Measurements from ENCODE around the gene ARHGAP24.

Gene ARHGAP24

DNA sequence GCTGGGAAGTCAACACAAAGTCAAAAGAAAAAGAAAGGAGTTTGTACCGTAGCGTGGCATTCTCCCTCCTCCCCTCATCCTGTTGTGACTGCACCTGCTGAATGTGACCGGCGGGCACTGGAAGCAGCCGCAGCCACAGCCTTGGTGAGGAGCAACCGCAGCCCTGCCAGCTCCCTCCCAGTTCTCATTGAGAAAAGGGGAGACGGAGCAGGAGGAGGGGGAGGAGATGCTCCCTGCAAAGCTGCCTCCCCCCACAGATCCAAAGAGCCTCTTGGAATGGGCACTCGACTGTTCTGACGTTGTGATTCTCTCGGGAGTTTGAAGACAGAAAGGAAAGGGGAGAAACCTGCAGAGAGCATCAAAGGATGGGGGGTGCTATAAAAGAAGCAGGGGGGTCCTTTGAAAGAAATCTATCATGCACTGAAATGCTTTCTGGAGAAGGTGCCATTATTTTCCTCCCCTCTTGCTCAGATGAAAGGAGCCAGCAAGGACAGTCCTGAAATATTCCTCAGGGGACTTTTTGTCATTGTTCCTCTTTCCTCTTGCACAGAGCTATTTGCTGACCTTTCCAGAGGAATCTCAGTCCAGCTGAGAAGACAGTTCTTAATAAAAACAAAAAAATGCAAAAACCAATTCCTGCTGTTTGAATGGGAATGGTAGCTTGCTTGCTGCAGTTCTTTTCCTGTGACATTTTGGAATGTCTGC, 455.2 kb downstream of the ARHGAP24 start:
- Mint-ChIP-seq H3K36me3 (ENCODE audit: low read depth) (peaks cover 9% of the 10 kb centered on the region), H3K4me1 (peaks cover 58% of the 10 kb centered on the region), H3K9me3 (no peaks in the 10 kb centered on the region), H3K27me3 (ENCODE audit: low read depth) (no peaks in the 10 kb centered on the region), H3K4me3 (peak overlapping the region; percentile 69 to 86 (median 80)), H3K27ac (peak overlapping the region; percentile 92)
- TF ChIP-seq, protein P1, sequence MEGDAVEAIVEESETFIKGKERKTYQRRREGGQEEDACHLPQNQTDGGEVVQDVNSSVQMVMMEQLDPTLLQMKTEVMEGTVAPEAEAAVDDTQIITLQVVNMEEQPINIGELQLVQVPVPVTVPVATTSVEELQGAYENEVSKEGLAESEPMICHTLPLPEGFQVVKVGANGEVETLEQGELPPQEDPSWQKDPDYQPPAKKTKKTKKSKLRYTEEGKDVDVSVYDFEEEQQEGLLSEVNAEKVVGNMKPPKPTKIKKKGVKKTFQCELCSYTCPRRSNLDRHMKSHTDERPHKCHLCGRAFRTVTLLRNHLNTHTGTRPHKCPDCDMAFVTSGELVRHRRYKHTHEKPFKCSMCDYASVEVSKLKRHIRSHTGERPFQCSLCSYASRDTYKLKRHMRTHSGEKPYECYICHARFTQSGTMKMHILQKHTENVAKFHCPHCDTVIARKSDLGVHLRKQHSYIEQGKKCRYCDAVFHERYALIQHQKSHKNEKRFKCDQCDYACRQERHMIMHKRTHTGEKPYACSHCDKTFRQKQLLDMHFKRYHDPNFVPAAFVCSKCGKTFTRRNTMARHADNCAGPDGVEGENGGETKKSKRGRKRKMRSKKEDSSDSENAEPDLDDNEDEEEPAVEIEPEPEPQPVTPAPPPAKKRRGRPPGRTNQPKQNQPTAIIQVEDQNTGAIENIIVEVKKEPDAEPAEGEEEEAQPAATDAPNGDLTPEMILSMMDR (IDR thresholded peaks at IDR 0.05; ENCODE audit: unreplicated experiment in 3 of 3): no peak

DNA sequence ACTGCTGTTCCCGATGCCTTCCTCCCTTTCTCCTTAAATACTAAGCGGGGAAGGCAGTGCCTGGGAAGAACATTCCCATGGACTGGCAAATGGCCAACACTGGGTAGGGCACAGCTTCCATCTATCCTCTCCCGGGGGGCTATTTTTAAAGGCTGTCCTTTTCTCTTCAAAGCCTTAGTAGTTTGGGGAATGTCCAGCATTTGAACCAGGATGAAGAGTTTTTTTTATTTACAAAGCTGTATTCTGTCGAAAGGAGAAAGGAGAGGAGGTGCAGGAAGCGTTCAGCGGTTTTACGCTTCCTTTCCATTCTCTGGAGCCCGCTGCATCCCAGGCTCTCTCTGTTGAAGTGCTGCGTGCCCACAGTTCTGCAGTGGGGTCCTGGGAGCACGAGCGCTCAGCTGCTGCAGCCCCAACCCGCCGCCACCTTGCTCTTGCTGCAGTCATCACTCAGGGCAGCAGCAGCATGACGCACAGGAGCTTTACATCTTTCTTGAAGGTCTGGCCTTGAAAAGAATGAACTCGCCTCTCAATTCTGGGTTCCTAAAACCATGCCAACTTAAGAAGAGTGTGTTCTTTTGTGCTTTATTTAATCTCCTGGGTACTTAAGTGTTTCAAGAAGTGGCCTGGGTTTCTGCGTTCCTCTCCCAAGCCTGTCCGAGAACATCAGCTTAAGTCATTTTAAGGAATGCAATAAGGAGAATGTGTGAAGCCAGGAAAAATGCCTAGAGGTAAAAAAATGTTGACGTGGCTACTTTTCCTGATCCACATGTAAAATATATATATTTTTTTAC, 457.7 kb downstream of the ARHGAP24 start:
- H3K36me3 Mint-ChIP-seq (ENCODE audit: low read depth): peaks cover 8% of the 10 kb centered on the region
- TF ChIP-seq, protein P1 (IDR thresholded peaks at IDR 0.05; ENCODE audit: unreplicated experiment in 3 of 3): no peak

DNA sequence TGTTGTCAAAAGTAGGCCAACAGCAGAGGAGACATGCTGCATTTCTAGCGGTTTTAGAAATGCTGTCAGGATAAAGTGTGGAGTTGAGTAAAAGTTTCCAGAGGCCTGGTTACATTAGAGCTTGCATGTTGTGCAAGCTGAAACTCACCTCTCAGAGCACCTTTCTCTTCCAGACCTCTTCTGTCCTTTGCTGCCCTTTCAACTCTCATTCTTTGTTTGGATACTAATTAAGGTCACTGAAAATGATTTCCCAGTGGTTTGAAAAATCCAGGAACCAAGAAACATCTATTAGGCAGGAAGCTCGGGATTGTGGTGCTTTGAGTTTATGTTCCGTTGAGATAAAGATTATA, 458.3 kb downstream of the ARHGAP24 start:
- TF ChIP-seq, protein P1 (IDR thresholded peaks at IDR 0.05; ENCODE audit: unreplicated experiment in 3 of 3): no peak
- peak overlapping the region; percentile 89 to 92 (median 92) for H3K27ac Mint-ChIP-seq
- H3K4me3 Mint-ChIP-seq: peak overlapping the region in 2 of 3 experiments; percentile 40 to 48
- H3K27me3 Mint-ChIP-seq (ENCODE audit: low read depth): no peaks in the 10 kb centered on the region
- peaks cover 5% of the 10 kb centered on the region for H3K36me3 Mint-ChIP-seq (ENCODE audit: low read depth)
- H3K4me1 Mint-ChIP-seq: peaks cover 65% of the 10 kb centered on the region
- H3K9me3 Mint-ChIP-seq: no peaks in the 10 kb centered on the region

More for the DNA sequence above, 457.7 kb downstream of the ARHGAP24 start:
- Mint-ChIP-seq H3K27ac (peak overlapping the region; percentile 91 to 92 (median 92)), H3K4me1 (peaks cover 63% of the 10 kb centered on the region), H3K4me3 (peak overlapping the region; percentile 69 to 74 (median 73)), H3K27me3 (ENCODE audit: low read depth) (no peaks in the 10 kb centered on the region), H3K9me3 (no peaks in the 10 kb centered on the region)

DNA sequence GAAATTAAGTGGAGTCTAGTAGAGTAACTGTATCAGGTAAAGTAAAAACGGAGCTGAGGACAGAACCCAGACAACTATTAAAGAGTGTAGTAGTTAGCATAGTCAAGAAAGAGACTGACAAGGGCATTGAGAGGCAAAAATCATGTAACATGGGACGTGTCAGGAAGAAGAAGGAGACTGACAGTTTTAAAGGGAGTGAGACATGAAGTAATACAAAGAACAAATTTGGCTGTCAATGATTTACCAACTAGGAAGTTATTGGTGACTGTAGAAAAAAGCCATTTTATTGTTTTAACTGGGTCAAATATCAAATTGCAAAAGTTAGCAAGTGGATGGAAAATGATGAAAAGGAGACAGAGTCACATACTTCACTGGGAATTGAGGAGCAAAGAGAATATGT, 462.6 kb downstream of the ARHGAP24 start:
- peaks cover 37% of the 10 kb centered on the region for H3K4me1 Mint-ChIP-seq
- peak overlapping the region; percentile 46 to 81 (median 80) for H3K27ac Mint-ChIP-seq
- no peak overlapping the region for H3K4me3 Mint-ChIP-seq
- peaks cover 10% of the 10 kb centered on the region for H3K36me3 Mint-ChIP-seq (ENCODE audit: low read depth)
- no peaks in the 10 kb centered on the region for H3K27me3 Mint-ChIP-seq (ENCODE audit: low read depth)
- H3K9me3 Mint-ChIP-seq: no peaks in the 10 kb centered on the region
- TF ChIP-seq, protein P1 (IDR thresholded peaks at IDR 0.05; ENCODE audit: unreplicated experiment in 3 of 3): no peak

DNA sequence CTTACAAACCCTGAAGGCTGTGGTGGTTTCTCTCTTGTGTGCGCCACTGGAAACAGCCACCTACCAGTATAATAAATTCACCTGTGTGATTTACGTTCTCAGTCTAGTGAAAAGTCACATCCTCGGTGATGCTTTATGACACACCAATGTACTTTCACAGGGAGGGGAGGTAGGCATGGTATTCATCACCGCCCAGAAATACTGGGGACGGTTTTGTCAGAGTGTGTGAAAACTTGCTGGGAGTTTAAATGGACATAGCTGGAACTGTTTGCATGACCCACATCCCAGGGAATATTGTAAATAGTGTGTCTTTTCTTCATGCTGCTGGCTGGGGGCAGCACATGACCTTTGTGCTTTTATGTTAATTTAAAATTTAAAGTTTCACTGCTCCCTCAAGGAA, 463.1 kb downstream of the ARHGAP24 start:
- TF ChIP-seq, protein P1 (IDR thresholded peaks at IDR 0.05; ENCODE audit: unreplicated experiment in 3 of 3): no peak
- peaks cover 31% of the 10 kb centered on the region for H3K4me1 Mint-ChIP-seq
- no peak overlapping the region for H3K4me3 Mint-ChIP-seq
- no peaks in the 10 kb centered on the region for H3K9me3 Mint-ChIP-seq
- peaks cover 10% of the 10 kb centered on the region for H3K36me3 Mint-ChIP-seq (ENCODE audit: low read depth)
- H3K27me3 Mint-ChIP-seq (ENCODE audit: low read depth): no peaks in the 10 kb centered on the region
- H3K27ac Mint-ChIP-seq: peak overlapping the region; percentile 46 to 81 (median 80)
